Progenitor cell of endocrine pancreas (in vitro differentiated cells): ENCODE data around the gene CDH23. TPM values are rescaled to one million over a fixed set of nuclear protein-coding genes. Genes with fewer than 3 reads are reported as not detected.

Experiments
- DNase-seq: peaks from one replicate; pipeline ENCODE4 v3.0.0; 2021; ENCODE audit warnings: low spot score; ENCODE audit not compliant: unreplicated experiment
- H3K27ac Mint-ChIP-seq: 2 replicates; pipeline ENCODE4 v1.8.0; 2021; ENCODE audit warnings: mild to moderate bottlenecking, moderate library complexity, mixed read lengths
- H3K27me3 Mint-ChIP-seq: 2 replicates; pipeline ENCODE4 v1.8.0; 2021; ENCODE audit warnings: mixed read lengths
- H3K36me3 Mint-ChIP-seq: 2 replicates; pipeline ENCODE4 v1.8.0; 2022; ENCODE audit warnings: mixed read lengths; ENCODE audit not compliant: insufficient read depth
- H3K4me1 Mint-ChIP-seq: 2 replicates; pipeline ENCODE4 v1.8.0; 2021; ENCODE audit warnings: low read depth, mixed read lengths
- H3K4me3 Mint-ChIP-seq: 2 replicates; pipeline ENCODE4 v1.8.0; 2021; ENCODE audit warnings: low read depth, mild to moderate bottlenecking, moderate library complexity, mixed read lengths
- H3K9me3 Mint-ChIP-seq: 2 replicates; pipeline ENCODE4 v1.8.0; 2021; ENCODE audit warnings: low read depth, mixed read lengths
- CTCF ChIP-seq: fragments of 200-600 bp; sonication (generic); IDR thresholded peaks from one replicate; pipeline ENCODE4 v1.5.0; 2021; ENCODE audit warnings: antibody characterized with exemption, mild to moderate bottlenecking; ENCODE audit not compliant: unreplicated experiment
- total RNA-seq: library from RNA; stranded (reverse); gene quantifications from 2 replicates; pipeline ENCODE4 v1.2.1, GENCODE V29; 2021

CDH23 gene
- total RNA-seq, 1 donor from 2014 or later: 0.43 TPM

DNA sequence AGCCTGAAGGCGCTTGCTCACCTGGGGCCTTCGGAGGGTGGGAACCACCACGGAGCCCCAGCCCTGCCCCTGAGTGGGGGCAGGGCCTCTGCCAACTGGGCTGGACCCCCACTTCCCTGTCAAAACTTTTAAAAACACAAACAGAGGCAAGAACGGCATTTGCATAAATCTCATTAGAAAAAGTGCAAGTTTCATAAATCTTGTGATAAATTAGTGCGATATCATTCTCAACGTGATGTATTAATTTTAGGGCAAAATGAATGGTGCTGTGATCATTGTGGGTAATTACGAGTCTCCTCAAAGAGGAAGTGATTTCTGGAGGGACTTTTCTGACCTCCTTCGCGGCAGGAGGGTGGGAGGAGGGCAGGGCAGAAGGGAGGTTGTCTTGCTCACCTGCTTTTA is 98.3 kb downstream of the CDH23 start:
- Mint-ChIP-seq H3K27me3 (peaks cover 10% of the 10 kb centered on the region), H3K4me1 (peaks cover 12% of the 10 kb centered on the region), H3K9me3 (peaks cover 2% of the 10 kb centered on the region), H3K36me3 (no peaks in the 10 kb centered on the region), H3K4me3 (no peak overlapping the region), H3K27ac (no peak overlapping the region)
- no peak for DNase-seq
- TF ChIP-seq CTCF: no peak

GRCh38 chr10:71496927-71497762 is 100.4 kb downstream of the CDH23 start:
- H3K36me3 Mint-ChIP-seq: no peaks in the 10 kb centered on the region
- H3K27ac Mint-ChIP-seq: peak overlapping the region; percentile 24
- H3K4me1 Mint-ChIP-seq: peaks cover 17% of the 10 kb centered on the region

GRCh38 chr10:71497763-71498326 is 101.1 kb downstream of the CDH23 start:
- H3K4me1 Mint-ChIP-seq: peaks cover 17% of the 10 kb centered on the region
- H3K36me3 Mint-ChIP-seq: no peaks in the 10 kb centered on the region
- DNase-seq: no peak
- no peak for TF ChIP-seq CTCF
- H3K9me3 Mint-ChIP-seq: no peaks in the 10 kb centered on the region
- peaks cover 11% of the 10 kb centered on the region for H3K27me3 Mint-ChIP-seq
- no peak overlapping the region for H3K27ac Mint-ChIP-seq
- H3K4me3 Mint-ChIP-seq: no peak overlapping the region

More at GRCh38 chr10:71496927-71497762, 100.4 kb downstream of the CDH23 start:
- H3K4me3 Mint-ChIP-seq: no peak overlapping the region
- H3K27me3 Mint-ChIP-seq: peaks cover 11% of the 10 kb centered on the region
- no peak for DNase-seq
- H3K9me3 Mint-ChIP-seq: no peaks in the 10 kb centered on the region
- TF ChIP-seq CTCF: no peak

DNA sequence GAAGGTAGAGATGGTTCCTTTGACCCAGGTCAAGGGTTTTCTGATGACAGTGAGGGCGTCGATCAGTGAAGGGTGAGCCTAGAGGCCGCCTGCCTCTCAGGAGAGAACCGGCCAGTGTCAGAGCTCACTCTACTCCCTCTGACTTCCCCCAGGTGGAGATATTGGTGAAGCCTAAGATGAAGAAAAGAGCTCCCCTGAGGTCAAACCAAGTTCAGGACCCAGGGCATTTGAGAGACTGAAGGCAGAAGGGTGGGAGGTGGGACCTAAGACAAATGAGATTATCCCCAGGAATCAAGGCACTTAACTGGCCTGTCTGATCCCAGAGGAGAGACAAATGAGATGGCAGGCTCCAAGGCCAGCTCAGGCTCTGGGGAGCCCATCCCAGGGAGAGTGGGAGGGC is 104.7 kb downstream of the CDH23 start:
- Mint-ChIP-seq H3K4me3 (no peak overlapping the region), H3K36me3 (no peaks in the 10 kb centered on the region), H3K4me1 (peaks cover 17% of the 10 kb centered on the region), H3K27me3 (peaks cover 8% of the 10 kb centered on the region), H3K9me3 (no peaks in the 10 kb centered on the region), H3K27ac (no peak overlapping the region)
- DNase-seq: no peak
- TF ChIP-seq CTCF: no peak

- H3K9me3 Mint-ChIP-seq: no peaks in the 10 kb centered on the region
- H3K27me3 Mint-ChIP-seq: peaks cover 8% of the 10 kb centered on the region
- no peak overlapping the region for H3K4me3 Mint-ChIP-seq
- no peaks in the 10 kb centered on the region for H3K36me3 Mint-ChIP-seq
- DNase-seq: no peak
- H3K4me1 Mint-ChIP-seq: peaks cover 14% of the 10 kb centered on the region
- TF ChIP-seq CTCF: no peak
- H3K27ac Mint-ChIP-seq: no peak overlapping the region
Observed at GRCh38 chr10:71502190-71502589, 105.5 kb downstream of the CDH23 start.
